ENCODE measurements around the gene CCDC7.
"Not testable (repeated sequence)": the region's sequence is repeated elsewhere in the genome, so short reads cannot be mapped to it uniquely, and the experiment has no call there.

Gene CCDC7

GRCh38 chr10:32699683-32700082, 253.7 kb downstream of the CCDC7 start:
- DNase-seq (ENCODE audit: low read depth), result not testable (repeated sequence)

- DNase-seq (ENCODE audit: low read depth), result no peak
Observed at GRCh38 chr10:32713560-32713959, 267.6 kb downstream of the CCDC7 start.

GRCh38 chr10:32731527-32731926, 285.6 kb downstream of the CCDC7 start:
- DNase-seq (ENCODE audit: low read depth), result no peak

GRCh38 chr10:32738958-32739357, 293.0 kb downstream of the CCDC7 start:
- DNase-seq (ENCODE audit: low read depth), result no peak

- no peak for DNase-seq (ENCODE audit: low read depth)
Observed at GRCh38 chr10:32744321-32744720, 298.4 kb downstream of the CCDC7 start.

GRCh38 chr10:32746869-32747268, 300.9 kb downstream of the CCDC7 start:
- no peak for DNase-seq (ENCODE audit: low read depth)

- no peak for DNase-seq (ENCODE audit: low read depth)
Observed at GRCh38 chr10:32751582-32751981, 305.6 kb downstream of the CCDC7 start.

- not testable (repeated sequence) for DNase-seq (ENCODE audit: low read depth)
Observed at GRCh38 chr10:32754900-32755299, 309.0 kb downstream of the CCDC7 start.

GRCh38 chr10:32771217-32771616, 325.3 kb downstream of the CCDC7 start:
- no peak for DNase-seq (ENCODE audit: low read depth)

GRCh38 chr10:32773105-32773504, 327.2 kb downstream of the CCDC7 start:
- no peak for DNase-seq (ENCODE audit: low read depth)

GRCh38 chr10:32786968-32787367, 341.0 kb downstream of the CCDC7 start:
- DNase-seq (ENCODE audit: low read depth), result no peak

- no peak for DNase-seq (ENCODE audit: low read depth)
Observed at GRCh38 chr10:32787690-32788284, 341.8 kb downstream of the CCDC7 start.

- no peak for DNase-seq (ENCODE audit: low read depth)
Observed at GRCh38 chr10:32788359-32788758, 342.4 kb downstream of the CCDC7 start.

GRCh38 chr10:32790483-32790882, 344.5 kb downstream of the CCDC7 start:
- no peak for DNase-seq (ENCODE audit: low read depth)

GRCh38 chr10:32793033-32793432, 347.1 kb downstream of the CCDC7 start:
- DNase-seq (ENCODE audit: low read depth), result no peak

- DNase-seq (ENCODE audit: low read depth), result no peak
Observed at GRCh38 chr10:32795598-32796183, 349.8 kb downstream of the CCDC7 start.

- DNase-seq (ENCODE audit: low read depth), result not testable (repeated sequence)
Observed at GRCh38 chr10:32797393-32797792, 351.5 kb downstream of the CCDC7 start.

- no peak for DNase-seq (ENCODE audit: low read depth)
Observed at GRCh38 chr10:32846974-32847373, 401.0 kb downstream of the CCDC7 start.

GRCh38 chr10:32851301-32851700, 405.4 kb downstream of the CCDC7 start:
- DNase-seq (ENCODE audit: low read depth), result no peak

GRCh38 chr10:32854435-32854834, 408.5 kb downstream of the CCDC7 start:
- DNase-seq (ENCODE audit: low read depth), result no peak

- no peak for DNase-seq (ENCODE audit: low read depth)
Observed at GRCh38 chr10:32865170-32865569, 419.2 kb downstream of the CCDC7 start.

- DNase-seq (ENCODE audit: low read depth), result no peak
Observed at GRCh38 chr10:32877915-32878314, 432.0 kb downstream of the CCDC7 start.

- no peak for DNase-seq (ENCODE audit: low read depth)
Observed at GRCh38 chr10:32878646-32879045, 432.7 kb downstream of the CCDC7 start.

- no peak for DNase-seq (ENCODE audit: low read depth)
Observed at GRCh38 chr10:32882076-32882475, 436.1 kb downstream of the CCDC7 start.
